CD4-positive, alpha-beta T cell (primary cell): Measurements from ENCODE around the gene KDM4B. TPM values are rescaled to one million over a fixed set of nuclear protein-coding genes. Genes with fewer than 3 reads are reported as not detected.
"Not testable (repeated sequence)": the region's sequence is repeated elsewhere in the genome, so short reads cannot be mapped to it uniquely, and the experiment has no call there.

ENCODE experiments used
- ATAC-seq: fragments of 200-7000 bp; cut with Tn5 transposase; one replicate; pipeline ENCODE4 v1.10.0; 2022; ENCODE audit warnings: mild to moderate bottlenecking; ENCODE audit not compliant: poor library complexity
- CTCF ChIA-PET: fragments of 350-600 bp; sonication (Branson Sonifier 250); formaldehyde crosslinking; loops from one replicate; lab custom pipeline; 2021; ENCODE audit warnings: antibody characterized with exemption, inconsistent platforms; lab: Charles Lee
- POLR2A ChIA-PET: fragments of 350-600 bp; sonication (Branson Sonifier 250); formaldehyde crosslinking; loops from one replicate; lab custom pipeline; 2021; ENCODE audit warnings: antibody characterized with exemption, inconsistent platforms; lab: Charles Lee
- DNase-seq, 14 experiments: peaks; one replicate each; pipeline ENCODE4 v3.0.0-alpha.2; 2013 to 2020; ENCODE audit warnings: mixed read lengths in 2 of 14
- H3K27ac ChIP-seq, 2 donors: one replicate each; pipeline versions ENCODE4 v1.5.1 to v1.7.0; 2013; ENCODE audit warnings: low read length in 2 of 2, low read depth in 1 of 2, mild to moderate bottlenecking in 1 of 2
- H3K27me3 ChIP-seq, 2 experiments: 1 replicate in 1 of 2; 2 replicates in 1 of 2; pipeline versions ENCODE4 v1.6.1 to v1.7.0; 2013; ENCODE audit warnings: low read length in 2 of 2, control low read depth in 1 of 2, mild to moderate bottlenecking in 1 of 2, moderate library complexity in 1 of 2; ENCODE audit not compliant: insufficient read depth in 2 of 2, control insufficient read depth in 1 of 2
- H3K36me3 ChIP-seq: one replicate; pipeline ENCODE4 v1.6.1; 2013; ENCODE audit warnings: low read length, control low read depth; ENCODE audit not compliant: insufficient read depth
- H3K4me1 ChIP-seq: one replicate; pipeline ENCODE4 v1.6.1; 2013; ENCODE audit warnings: low read length, control low read depth; ENCODE audit not compliant: insufficient read depth
- H3K4me3 ChIP-seq: one replicate; pipeline ENCODE4 v1.5.1; 2013; ENCODE audit warnings: mild to moderate bottlenecking, low read length, moderate library complexity
- H3K9me3 ChIP-seq, 2 experiments: 1 replicate in 1 of 2; 2 replicates in 1 of 2; pipeline versions ENCODE4 v1.6.1 to v1.7.0; 2013; ENCODE audit warnings: low read length in 2 of 2, mild to moderate bottlenecking in 2 of 2, control low read depth in 1 of 2, moderate library complexity in 1 of 2; ENCODE audit not compliant: control insufficient read depth in 1 of 2, insufficient read depth in 1 of 2
- H3K27ac Mint-ChIP-seq: one replicate; pipeline ENCODE4 v1.8.0; 2020; ENCODE audit warnings: mixed read lengths
- H3K27me3 Mint-ChIP-seq: one replicate; pipeline ENCODE4 v1.8.0; 2021; ENCODE audit warnings: mixed read lengths
- H3K36me3 Mint-ChIP-seq: one replicate; pipeline ENCODE4 v1.8.0; 2021; ENCODE audit warnings: low read depth, mixed read lengths
- H3K4me1 Mint-ChIP-seq: one replicate; pipeline ENCODE4 v1.8.0; 2021; ENCODE audit warnings: low read depth, mixed read lengths
- H3K4me3 Mint-ChIP-seq: one replicate; pipeline ENCODE4 v1.8.0; 2020; ENCODE audit warnings: mild to moderate bottlenecking, mixed read lengths
- H3K9me3 Mint-ChIP-seq: one replicate; pipeline ENCODE4 v1.8.0; 2020; ENCODE audit warnings: mixed read lengths
- intact Hi-C, 2 experiments: fragments of 100-400 bp; cut with DNase I in 1 of 2; cut with micrococcal nuclease in 1 of 2; formaldehyde crosslinking; loops; one replicate each; pipeline versions ENCODE4 v1.15.1 to v1.9.0; 2023 to 2025; cut with DNase I, micrococcal nuclease
- total RNA-seq, 174 experiments: library from RNA in 2 of 174; stranded (reverse) in 2 of 174; gene quantifications; one replicate each; pipeline ENCODE4 v1.2.3 and lab custom pipeline; 2021 to 2026
- TF ChIP-seq, protein P1 (sequence below): fragments of 200-600 bp; IDR thresholded peaks from one replicate; pipeline ENCODE4 v1.8.0; 2022; ENCODE audit warnings: antibody characterized with exemption, mild to moderate bottlenecking

The KDM4B gene
- total RNA-seq, 2 experiments from 2014 or later, result 41.8 to 42.5 TPM

DNA sequence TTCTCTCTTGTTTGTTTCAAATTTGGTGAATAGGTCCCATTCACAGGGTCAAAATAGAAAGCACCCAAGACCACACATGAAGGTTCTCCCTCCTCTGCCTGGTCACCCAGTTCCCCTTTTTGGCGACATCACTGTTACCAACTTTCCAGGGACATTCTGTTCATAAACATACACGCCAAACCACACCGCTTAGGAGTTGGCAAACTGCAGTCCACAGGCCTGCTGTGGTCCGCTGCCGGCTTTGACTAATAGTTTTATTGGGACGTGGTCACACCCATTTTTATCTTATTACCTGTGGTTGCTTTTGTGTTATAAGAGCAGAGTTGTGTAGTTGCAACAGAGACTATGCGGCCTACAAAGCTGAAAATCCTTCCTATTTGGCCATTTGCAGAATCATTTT, 35.4 kb upstream of the KDM4B start:
- Mint-ChIP-seq H3K9me3 (no peaks in the 10 kb centered on the region), H3K4me1 (no peaks in the 10 kb centered on the region), H3K27ac (no peak overlapping the region), H3K36me3 (no peaks in the 10 kb centered on the region), H3K27me3 (no peaks in the 10 kb centered on the region), H3K4me3 (no peak overlapping the region)
- ChIA-PET POLR2A (no interaction called here), CTCF (no interaction called here)
- Histone ChIP-seq H3K27ac (no peak overlapping the region), H3K4me1 (no peaks in the 10 kb centered on the region), H3K27me3 (no peaks in the 10 kb centered on the region), H3K4me3 (no peak overlapping the region), H3K36me3 (no peaks in the 10 kb centered on the region), H3K9me3 (peaks cover 0 to 6% of the 10 kb centered on the region in 2 experiments)
- intact Hi-C loops, result no loop called here
- TF ChIP-seq, protein P1, sequence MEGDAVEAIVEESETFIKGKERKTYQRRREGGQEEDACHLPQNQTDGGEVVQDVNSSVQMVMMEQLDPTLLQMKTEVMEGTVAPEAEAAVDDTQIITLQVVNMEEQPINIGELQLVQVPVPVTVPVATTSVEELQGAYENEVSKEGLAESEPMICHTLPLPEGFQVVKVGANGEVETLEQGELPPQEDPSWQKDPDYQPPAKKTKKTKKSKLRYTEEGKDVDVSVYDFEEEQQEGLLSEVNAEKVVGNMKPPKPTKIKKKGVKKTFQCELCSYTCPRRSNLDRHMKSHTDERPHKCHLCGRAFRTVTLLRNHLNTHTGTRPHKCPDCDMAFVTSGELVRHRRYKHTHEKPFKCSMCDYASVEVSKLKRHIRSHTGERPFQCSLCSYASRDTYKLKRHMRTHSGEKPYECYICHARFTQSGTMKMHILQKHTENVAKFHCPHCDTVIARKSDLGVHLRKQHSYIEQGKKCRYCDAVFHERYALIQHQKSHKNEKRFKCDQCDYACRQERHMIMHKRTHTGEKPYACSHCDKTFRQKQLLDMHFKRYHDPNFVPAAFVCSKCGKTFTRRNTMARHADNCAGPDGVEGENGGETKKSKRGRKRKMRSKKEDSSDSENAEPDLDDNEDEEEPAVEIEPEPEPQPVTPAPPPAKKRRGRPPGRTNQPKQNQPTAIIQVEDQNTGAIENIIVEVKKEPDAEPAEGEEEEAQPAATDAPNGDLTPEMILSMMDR, result no peak
- no peak for ATAC-seq
- DNase-seq, result no peak

DNA sequence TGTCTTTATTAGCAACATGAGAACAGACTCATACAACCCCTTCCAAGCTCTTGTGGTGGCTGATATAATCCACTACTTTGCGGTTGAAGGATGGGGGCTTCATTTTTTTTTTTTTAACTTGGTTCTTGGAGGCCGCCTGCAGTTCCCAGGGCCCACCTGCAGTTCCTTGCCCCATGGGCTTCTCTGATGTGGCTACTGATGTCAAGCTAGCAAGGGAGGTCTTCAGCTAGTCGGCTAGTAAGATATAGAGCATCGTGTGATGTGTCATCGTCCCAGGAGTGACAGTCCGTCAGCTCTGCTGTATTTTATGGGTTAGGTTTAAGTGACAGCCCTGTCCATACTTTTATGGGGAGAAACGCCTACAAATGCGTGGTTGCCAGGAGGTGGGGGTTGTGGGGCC, 33.5 kb upstream of the KDM4B start:
- TF ChIP-seq, protein P1, result no peak
- POLR2A ChIA-PET, result no interaction called here
- Mint-ChIP-seq H3K9me3 (no peaks in the 10 kb centered on the region), H3K4me3 (no peak overlapping the region), H3K27ac (no peak overlapping the region), H3K4me1 (no peaks in the 10 kb centered on the region), H3K36me3 (no peaks in the 10 kb centered on the region), H3K27me3 (no peaks in the 10 kb centered on the region)
- Histone ChIP-seq H3K27ac (no peak overlapping the region), H3K36me3 (no peaks in the 10 kb centered on the region), H3K9me3 (peaks cover 0 to 6% of the 10 kb centered on the region in 2 experiments), H3K4me3 (no peak overlapping the region), H3K27me3 (no peaks in the 10 kb centered on the region), H3K4me1 (no peaks in the 10 kb centered on the region)
- ATAC-seq (no peak), DNase-seq (no peak)
- intact Hi-C loops, result no loop called here
- CTCF ChIA-PET, result no interaction called here

DNA sequence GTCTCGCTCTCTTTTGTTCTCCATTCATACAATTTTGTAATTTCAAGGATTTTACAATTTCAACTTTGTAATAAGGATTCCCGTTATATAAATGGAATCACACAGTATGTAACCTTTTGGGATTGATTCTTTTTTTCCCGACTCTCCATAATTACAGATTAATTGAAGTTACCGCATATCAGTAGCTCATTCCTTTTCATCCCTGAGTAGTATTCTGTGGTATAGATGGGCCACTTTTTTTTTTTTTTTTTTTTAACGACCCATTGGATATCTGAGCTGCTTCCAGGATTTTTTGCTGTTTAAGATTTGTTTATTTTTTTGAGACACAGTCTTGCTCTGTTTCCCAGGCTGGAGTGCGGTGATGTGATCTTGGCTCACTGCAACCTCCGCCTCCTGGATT, 31.9 kb upstream of the KDM4B start:
- Histone ChIP-seq H3K4me3 (no peak overlapping the region), H3K27me3 (no peaks in the 10 kb centered on the region), H3K9me3 (peaks cover 0 to 6% of the 10 kb centered on the region in 2 experiments), H3K36me3 (no peaks in the 10 kb centered on the region), H3K27ac (no peak overlapping the region), H3K4me1 (no peaks in the 10 kb centered on the region)
- POLR2A ChIA-PET, result no interaction called here
- no peak for DNase-seq
- Mint-ChIP-seq H3K36me3 (no peaks in the 10 kb centered on the region), H3K4me3 (no peak overlapping the region), H3K27ac (no peak overlapping the region), H3K27me3 (no peaks in the 10 kb centered on the region), H3K9me3 (no peaks in the 10 kb centered on the region), H3K4me1 (no peaks in the 10 kb centered on the region)
- TF ChIP-seq, protein P1, result no peak
- intact Hi-C loops, result no loop called here
- CTCF ChIA-PET, result no interaction called here
- no peak for ATAC-seq

DNA sequence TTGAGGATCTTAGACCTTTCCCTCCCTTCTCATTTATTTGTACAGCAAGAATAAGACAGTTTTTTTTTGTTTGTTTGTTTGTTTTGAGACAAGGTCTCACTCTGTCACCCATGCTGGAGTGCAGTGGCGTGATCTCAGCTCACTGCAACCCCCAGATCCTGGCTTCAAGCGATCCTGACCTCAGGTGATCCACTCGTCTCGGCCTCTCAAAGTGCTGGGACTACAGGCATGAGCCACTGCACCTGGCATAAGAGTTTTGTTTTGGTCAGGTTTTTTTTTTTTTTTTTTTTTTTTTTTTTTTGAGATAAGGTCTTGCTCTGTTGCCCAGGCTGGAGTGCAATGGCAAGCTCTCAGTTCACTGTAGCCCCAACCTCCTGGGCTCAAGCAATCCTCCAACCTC, 30.5 kb upstream of the KDM4B start:
- H3K4me1 Mint-ChIP-seq, H3K36me3 ChIP-seq, H3K36me3 Mint-ChIP-seq, H3K27me3 ChIP-seq, POLR2A ChIA-PET, H3K27ac ChIP-seq, H3K4me3 Mint-ChIP-seq, ATAC-seq, H3K4me1 ChIP-seq, H3K27ac Mint-ChIP-seq, intact Hi-C loops, DNase-seq, CTCF ChIA-PET, H3K27me3 Mint-ChIP-seq, H3K4me3 ChIP-seq, H3K9me3 ChIP-seq, H3K9me3 Mint-ChIP-seq: not testable (repeated sequence)
